Caco-2 (cell line): Measurements from ENCODE around the gene TBXAS1. TPM values are rescaled to one million over a fixed set of nuclear protein-coding genes. Genes with fewer than 3 reads are reported as not detected.

Experiments used
- BruUV-seq: library from RNA; stranded (reverse); fragments of 400-500 nt; replicated peaks from 2 replicates; lab custom pipeline; 2021; lab: Mats Ljungman, UMichigan
- CTCF ChIA-PET: fragments of 300-600 bp; sonication (Branson Sonifier 250); formaldehyde crosslinking; loops from one replicate; lab custom pipeline; 2022; ENCODE audit warnings: antibody characterized with exemption; lab: Charles Lee
- POLR2A ChIA-PET: fragments of 300-600 bp; sonication (Branson Sonifier 250); formaldehyde crosslinking; loops from one replicate; lab custom pipeline; 2022; ENCODE audit warnings: antibody characterized with exemption; lab: Charles Lee
- DNase-seq, 2 experiments: peaks; one replicate each; pipeline versions ENCODE4 v3.0.0 to v3.0.0-alpha.2; 2020 to 2022
- H3K27me3 ChIP-seq: replicated peaks from 2 replicates; pipeline ENCODE4 v1.6.0; 2011; ENCODE audit warnings: low read length; ENCODE audit not compliant: control insufficient read depth, insufficient read depth
- H3K36me3 ChIP-seq: 2 replicates; pipeline ENCODE4 v1.5.1; 2011; ENCODE audit warnings: low read length; ENCODE audit not compliant: control insufficient read depth, insufficient read depth
- H3K4me1 ChIP-seq: fragments of 250-450 bp; sonication (Bioruptor Pico); 2 replicates; pipeline ENCODE4 v1.5.1; 2020; ENCODE audit warnings: mild to moderate bottlenecking
- H3K4me3 ChIP-seq: 2 replicates; pipeline ENCODE4 v1.5.1; 2011; ENCODE audit warnings: low read depth, mild to moderate bottlenecking, control low read depth, low read length
- H3K9me3 ChIP-seq: fragments of 250-450 bp; sonication (Bioruptor Pico); 2 replicates; pipeline ENCODE4 v1.5.1; 2020; ENCODE audit warnings: mild to moderate bottlenecking, moderate library complexity
- H3K27ac Mint-ChIP-seq: one replicate; pipeline ENCODE4 v1.8.0; 2022; ENCODE audit warnings: mixed read lengths; ENCODE audit not compliant: unreplicated experiment
- H3K27me3 Mint-ChIP-seq: one replicate; pipeline ENCODE4 v1.8.0; 2022; ENCODE audit warnings: mixed read lengths; ENCODE audit not compliant: insufficient read depth, unreplicated experiment
- H3K36me3 Mint-ChIP-seq: one replicate; pipeline ENCODE4 v1.8.0; 2022; ENCODE audit warnings: mild to moderate bottlenecking, mixed read lengths; ENCODE audit not compliant: insufficient read depth, unreplicated experiment
- H3K4me1 Mint-ChIP-seq: one replicate; pipeline ENCODE4 v1.8.0; 2022; ENCODE audit warnings: low read depth, mixed read lengths; ENCODE audit not compliant: unreplicated experiment
- H3K4me3 Mint-ChIP-seq: one replicate; pipeline ENCODE4 v1.8.0; 2022; ENCODE audit warnings: mild to moderate bottlenecking, moderate library complexity, mixed read lengths; ENCODE audit not compliant: unreplicated experiment
- H3K9me3 Mint-ChIP-seq: one replicate; pipeline ENCODE4 v1.8.0; 2022; ENCODE audit warnings: mixed read lengths; ENCODE audit not compliant: unreplicated experiment
- CTCF ChIP-seq, 2 experiments: fragments of 200-600 bp in 1 of 2; IDR thresholded peaks; 1 replicate in 1 of 2; 2 replicates in 1 of 2; pipeline versions ENCODE4 v1.5.1 to v1.8.0; 2011 to 2022; ENCODE audit warnings: antibody characterized with exemption in 1 of 2, control low read depth in 1 of 2, inconsistent platforms in 1 of 2, low read depth in 1 of 2, low read length in 1 of 2, mild to moderate bottlenecking in 1 of 2, moderate library complexity in 1 of 2; ENCODE audit not compliant: insufficient read depth in 1 of 2, severe bottlenecking in 1 of 2, unreplicated experiment in 1 of 2
- intact Hi-C: fragments of 100-400 bp; cut with micrococcal nuclease; formaldehyde crosslinking; loops from one replicate; pipeline ENCODE4 v1.10.0; 2022; ENCODE audit not compliant: unreplicated experiment
- total RNA-seq: library from RNA; stranded (reverse); gene quantifications from 2 replicates; pipeline ENCODE4 v1.2.3, GENCODE V29; 2022

Gene TBXAS1
- total RNA-seq, 1 experiment from 2014 or later: 1.6 TPM

GRCh38 chr7:139886206-139886605 is 57.1 kb downstream of the TBXAS1 start:
- no TSS peak for BruUV-seq
- H3K27me3 Mint-ChIP-seq: peaks cover 6% of the 10 kb centered on the region
- TF ChIP-seq CTCF (IDR thresholded peaks at IDR 0.05; ENCODE audit: insufficient read depth in 1 of 2, low read depth in 1 of 2, low read length in 1 of 2, severe bottlenecking in 1 of 2, unreplicated experiment in 1 of 2): no peak
- peaks cover 11% of the 10 kb centered on the region for H3K9me3 Mint-ChIP-seq
- POLR2A ChIA-PET: no interaction called here
- no peaks in the 10 kb centered on the region for H3K36me3 Mint-ChIP-seq
- Histone ChIP-seq H3K9me3 (no peaks in the 10 kb centered on the region), H3K27me3 (no peaks in the 10 kb centered on the region), H3K4me3 (no peak overlapping the region), H3K36me3 (no peaks in the 10 kb centered on the region), H3K4me1 (no peaks in the 10 kb centered on the region)
- no peak overlapping the region for H3K27ac Mint-ChIP-seq
- CTCF ChIA-PET: no interaction called here
- H3K4me3 Mint-ChIP-seq: no peak overlapping the region
- no peak for DNase-seq
- intact Hi-C loops: no loop called here
- H3K4me1 Mint-ChIP-seq: no peaks in the 10 kb centered on the region

- Histone ChIP-seq H3K4me1 (no peaks in the 10 kb centered on the region), H3K36me3 (no peaks in the 10 kb centered on the region), H3K9me3 (no peaks in the 10 kb centered on the region), H3K4me3 (no peak overlapping the region), H3K27me3 (no peaks in the 10 kb centered on the region)
- ChIA-PET CTCF (no interaction called here), POLR2A (no interaction called here)
- no peak overlapping the region for H3K4me3 Mint-ChIP-seq
- no TSS peak for BruUV-seq
- no peak for TF ChIP-seq CTCF (IDR thresholded peaks at IDR 0.05; ENCODE audit: insufficient read depth in 1 of 2, low read depth in 1 of 2, low read length in 1 of 2, severe bottlenecking in 1 of 2, unreplicated experiment in 1 of 2)
- H3K36me3 Mint-ChIP-seq: no peaks in the 10 kb centered on the region
- intact Hi-C loops: no loop called here
- DNase-seq: no peak
- H3K4me1 Mint-ChIP-seq: no peaks in the 10 kb centered on the region
- no peak overlapping the region for H3K27ac Mint-ChIP-seq
- peaks cover 11% of the 10 kb centered on the region for H3K9me3 Mint-ChIP-seq
- peaks cover 6% of the 10 kb centered on the region for H3K27me3 Mint-ChIP-seq
Measured at GRCh38 chr7:139886899-139887298, 57.8 kb downstream of the TBXAS1 start.

- intact Hi-C loops: no loop called here
- Mint-ChIP-seq H3K27ac (no peak overlapping the region), H3K27me3 (peaks cover 4% of the 10 kb centered on the region)
Measured at GRCh38 chr7:139887992-139888481, 59.0 kb downstream of the TBXAS1 start.

More at GRCh38 chr7:139887992-139888481, 59.0 kb downstream of the TBXAS1 start:
- H3K4me1 Mint-ChIP-seq: no peaks in the 10 kb centered on the region
- Histone ChIP-seq H3K9me3 (no peaks in the 10 kb centered on the region), H3K27me3 (no peaks in the 10 kb centered on the region), H3K36me3 (no peaks in the 10 kb centered on the region), H3K4me3 (no peak overlapping the region), H3K4me1 (no peaks in the 10 kb centered on the region)
- CTCF ChIA-PET: no interaction called here
- H3K9me3 Mint-ChIP-seq: peaks cover 11% of the 10 kb centered on the region
- DNase-seq: no peak
- no peaks in the 10 kb centered on the region for H3K36me3 Mint-ChIP-seq
- H3K4me3 Mint-ChIP-seq: no peak overlapping the region
- BruUV-seq: no TSS peak
- TF ChIP-seq CTCF (IDR thresholded peaks at IDR 0.05; ENCODE audit: insufficient read depth in 1 of 2, low read depth in 1 of 2, low read length in 1 of 2, severe bottlenecking in 1 of 2, unreplicated experiment in 1 of 2): no peak
- POLR2A ChIA-PET: no interaction called here
